ENCODE data around the gene THOC2.

DNA sequence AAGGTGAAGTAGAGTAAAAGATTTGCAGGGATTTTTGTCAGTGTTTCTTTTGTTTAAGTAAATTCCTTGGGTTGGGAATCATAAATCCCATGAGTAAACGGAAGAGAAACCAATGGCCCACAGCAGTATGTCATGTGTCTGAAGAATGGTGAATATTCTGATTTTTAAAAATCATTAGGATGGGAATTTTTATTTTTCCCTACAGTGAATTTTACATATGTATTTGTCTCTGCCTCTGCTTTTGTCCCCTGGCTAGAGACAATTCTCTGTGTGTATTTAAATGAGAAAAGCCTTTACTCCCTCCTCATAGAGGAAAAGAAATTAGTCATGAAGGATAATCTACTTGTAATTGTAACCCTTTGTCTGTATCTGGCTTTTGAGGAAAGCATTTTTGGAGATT is 152.1 kb downstream of the THOC2 start:
- TF ChIP-seq ZNF274 (IDR thresholded peaks at IDR 0.05; ENCODE audit: low read depth, low read length): no peak
- TF ChIP-seq YY1 (IDR thresholded peaks at IDR 0.05; ENCODE audit: insufficient read depth, insufficient read length): no peak
